Hepatocyte (in vitro differentiated cells): ENCODE measurements around the gene PBX3.

Source experiments
- CTCF ChIP-seq: fragments of 200-600 bp; sonication (generic); IDR thresholded peaks from 2 replicates; pipeline ENCODE4 v1.5.1; 2016; ENCODE audit warnings: antibody characterized with exemption, mild to moderate bottlenecking; ENCODE audit not compliant: poor library complexity
- EZH2 ChIP-seq: fragments of 200-600 bp; sonication (generic); IDR thresholded peaks from 2 replicates; pipeline ENCODE4 v1.6.1; 2016; ENCODE audit warnings: antibody characterized with exemption, mild to moderate bottlenecking, borderline replicate concordance

- TF ChIP-seq CTCF = no peak
- TF ChIP-seq EZH2 = no peak
Measured at GRCh38 chr9:125867751-125868415, 120.7 kb downstream of the PBX3 start.
